Measurements from ENCODE around the gene TMEM185A.
"Not testable (repeated sequence)": the region's sequence is repeated elsewhere in the genome, so short reads cannot be mapped to it uniquely, and the experiment has no call there.

DNA sequence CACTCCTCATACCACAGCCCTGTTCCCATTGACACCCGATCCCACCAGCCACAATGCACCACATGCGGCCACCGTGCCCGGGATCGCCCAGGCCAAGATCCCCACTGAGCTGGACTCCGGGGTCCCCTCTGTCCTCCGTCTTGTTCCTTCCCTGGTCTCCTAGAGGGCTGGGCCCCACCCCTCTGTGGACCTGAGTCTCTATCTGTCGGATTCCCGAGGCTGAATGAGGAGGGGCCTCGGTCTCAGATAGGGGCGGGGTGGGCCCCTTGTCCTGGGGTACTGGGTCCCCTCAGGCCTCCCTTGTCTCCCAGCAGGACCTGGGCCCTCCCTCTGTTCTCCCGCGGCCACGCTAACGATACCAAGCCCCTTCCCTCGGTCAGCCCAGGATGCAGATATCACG lies 46.0 kb downstream of the TMEM185A start:
- TF ChIP-seq EP300, POLR2AphosphoS5, POLR2A (IDR thresholded peaks at IDR 0.05): not testable (repeated sequence)
- TF ChIP-seq, protein P1, sequence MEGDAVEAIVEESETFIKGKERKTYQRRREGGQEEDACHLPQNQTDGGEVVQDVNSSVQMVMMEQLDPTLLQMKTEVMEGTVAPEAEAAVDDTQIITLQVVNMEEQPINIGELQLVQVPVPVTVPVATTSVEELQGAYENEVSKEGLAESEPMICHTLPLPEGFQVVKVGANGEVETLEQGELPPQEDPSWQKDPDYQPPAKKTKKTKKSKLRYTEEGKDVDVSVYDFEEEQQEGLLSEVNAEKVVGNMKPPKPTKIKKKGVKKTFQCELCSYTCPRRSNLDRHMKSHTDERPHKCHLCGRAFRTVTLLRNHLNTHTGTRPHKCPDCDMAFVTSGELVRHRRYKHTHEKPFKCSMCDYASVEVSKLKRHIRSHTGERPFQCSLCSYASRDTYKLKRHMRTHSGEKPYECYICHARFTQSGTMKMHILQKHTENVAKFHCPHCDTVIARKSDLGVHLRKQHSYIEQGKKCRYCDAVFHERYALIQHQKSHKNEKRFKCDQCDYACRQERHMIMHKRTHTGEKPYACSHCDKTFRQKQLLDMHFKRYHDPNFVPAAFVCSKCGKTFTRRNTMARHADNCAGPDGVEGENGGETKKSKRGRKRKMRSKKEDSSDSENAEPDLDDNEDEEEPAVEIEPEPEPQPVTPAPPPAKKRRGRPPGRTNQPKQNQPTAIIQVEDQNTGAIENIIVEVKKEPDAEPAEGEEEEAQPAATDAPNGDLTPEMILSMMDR (IDR thresholded peaks at IDR 0.05) = not testable (repeated sequence)
